ENCODE results near the gene HIVEP3. TPM values are rescaled to one million over a fixed set of nuclear protein-coding genes. Genes with fewer than 3 reads are reported as not detected.

HIVEP3 gene
- total RNA-seq, 1 donor from 2014 or later = 6.5 TPM

- DNase-seq (no peak), ATAC-seq (no peak)
- intact Hi-C loops (cut with micrococcal nuclease) = no loop called here
Measured at GRCh38 chr1:41838266-41838665, 80.5 kb downstream of the HIVEP3 start.

DNA sequence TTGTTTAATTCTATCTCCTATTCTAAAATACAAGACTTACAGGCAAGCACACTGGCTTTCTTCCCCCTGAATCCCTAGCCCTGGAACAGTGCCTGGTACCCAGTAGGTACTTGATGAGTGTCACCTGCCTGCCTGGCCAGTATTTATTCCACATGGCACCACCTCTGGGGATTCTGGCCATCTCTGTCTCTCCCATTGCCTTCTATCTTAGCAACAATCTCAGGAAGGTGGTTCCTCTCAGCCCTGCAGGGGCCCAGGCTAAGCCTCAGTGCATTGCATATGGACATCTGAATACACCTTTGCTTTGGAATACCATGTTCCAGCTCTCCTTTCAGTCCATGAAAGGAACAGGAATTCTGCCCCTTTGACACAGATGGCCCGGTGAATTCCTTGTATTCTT lies 81.0 kb downstream of the HIVEP3 start:
- intact Hi-C loops (cut with micrococcal nuclease) = no loop called here
- no peak for DNase-seq
- no peak for ATAC-seq

DNA sequence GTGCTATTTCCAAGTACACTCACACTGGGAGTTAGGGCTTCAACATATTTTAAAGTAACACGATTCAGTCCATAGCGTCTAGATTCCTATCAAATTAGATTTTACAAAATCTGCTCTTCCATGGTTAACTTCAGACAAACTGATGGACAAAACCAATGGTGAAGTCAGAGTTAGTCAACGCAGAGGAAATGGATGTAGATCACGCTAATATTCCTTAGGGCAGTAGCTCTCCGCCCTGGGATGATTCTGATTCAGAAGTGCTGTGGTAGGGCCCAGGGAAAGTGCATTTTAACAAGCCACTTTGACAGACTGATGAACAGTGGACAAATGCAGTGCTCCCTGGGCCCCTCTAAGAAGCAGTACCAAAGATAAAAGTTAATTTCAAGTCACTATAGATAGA lies 83.2 kb downstream of the HIVEP3 start:
- intact Hi-C loops (cut with micrococcal nuclease) = no loop called here
- no peak for ATAC-seq
- DNase-seq = no peak

GRCh38 chr1:41833519-41834000 lies 85.2 kb downstream of the HIVEP3 start:
- intact Hi-C loops (cut with micrococcal nuclease) = no loop called here
- ATAC-seq (no peak), DNase-seq (no peak)

GRCh38 chr1:41830726-41831125 lies 88.0 kb downstream of the HIVEP3 start:
- ATAC-seq (no peak), DNase-seq (no peak)
- intact Hi-C loops (cut with micrococcal nuclease) = no loop called here

GRCh38 chr1:41827991-41828570 lies 90.6 kb downstream of the HIVEP3 start:
- intact Hi-C loops (cut with micrococcal nuclease) = no loop called here
- peak; percentile 35 for DNase-seq
- ATAC-seq = peak; percentile 58

DNA sequence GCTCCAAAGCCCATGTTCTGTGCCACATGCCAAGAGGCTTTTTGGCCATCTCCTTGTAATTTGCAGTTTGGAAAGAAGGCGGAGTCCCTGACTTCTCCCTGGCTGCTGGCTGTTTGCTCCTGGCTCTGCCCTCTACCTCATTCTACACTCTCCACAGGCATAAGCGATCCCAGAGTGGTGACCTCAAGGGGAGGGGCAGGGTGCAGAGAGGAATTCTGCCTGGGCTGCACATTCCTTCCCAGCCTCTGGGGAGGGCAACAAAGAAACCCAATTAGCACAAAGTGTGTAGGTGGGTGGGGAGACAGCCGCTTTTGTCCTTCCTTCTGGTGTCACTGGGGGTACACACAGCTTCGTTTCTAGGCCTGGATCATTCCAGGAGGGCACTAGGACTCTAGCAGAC lies 95.3 kb downstream of the HIVEP3 start:
- peak; percentile 91 for ATAC-seq
- DNase-seq = peak; percentile 51

GRCh38 chr1:41822866-41823265 lies 95.9 kb downstream of the HIVEP3 start:
- DNase-seq (no peak), ATAC-seq (no peak)
- intact Hi-C loops (cut with micrococcal nuclease) = no loop called here

More for the DNA sequence above, 95.3 kb downstream of the HIVEP3 start:
- intact Hi-C loops (cut with micrococcal nuclease) = no loop called here

- DNase-seq = no peak
- ATAC-seq = no peak
- intact Hi-C loops (cut with micrococcal nuclease) = no loop called here
Measured at GRCh38 chr1:41819843-41820242, 98.9 kb downstream of the HIVEP3 start.

DNA sequence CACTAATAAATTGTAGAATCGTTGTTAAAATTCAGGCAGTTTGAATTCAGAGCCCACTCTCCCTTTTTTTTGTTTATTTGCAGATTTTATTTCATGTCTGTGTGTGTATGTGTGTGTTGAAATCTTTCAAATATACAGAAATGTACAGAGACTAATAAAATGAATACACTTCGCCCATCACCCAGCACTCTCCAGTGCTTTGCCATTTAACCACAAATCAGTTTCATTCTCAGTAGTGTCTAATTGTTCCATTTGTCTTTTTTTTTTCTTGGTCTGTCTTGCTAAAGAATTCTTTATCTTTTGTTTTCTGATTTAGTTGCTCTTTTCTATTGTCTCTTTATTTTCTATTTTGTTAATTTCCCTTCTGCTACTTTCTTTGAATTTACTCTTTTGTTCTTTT lies 99.7 kb downstream of the HIVEP3 start:
- intact Hi-C loops (cut with micrococcal nuclease) = no loop called here
- ATAC-seq = no peak
- DNase-seq = no peak

DNA sequence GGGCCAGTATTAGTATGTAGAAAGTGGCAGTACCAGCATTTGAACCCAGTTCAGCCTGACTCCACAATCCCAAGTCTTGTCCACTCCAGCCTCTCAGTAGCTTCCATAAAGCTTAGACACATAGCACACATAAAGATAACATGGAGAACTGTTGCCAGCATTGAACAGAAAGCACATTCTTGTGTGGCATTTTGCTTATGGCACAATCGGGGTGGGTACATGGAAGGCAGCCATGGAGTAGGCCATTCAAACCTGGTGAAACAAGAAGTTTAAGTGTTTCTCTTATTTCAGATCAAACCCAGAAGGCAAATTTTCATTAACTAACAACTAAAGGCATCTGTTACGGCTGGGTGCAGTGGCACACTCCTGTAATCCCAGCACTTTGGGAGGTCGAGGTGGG lies 102.7 kb downstream of the HIVEP3 start:
- DNase-seq (no peak), ATAC-seq (no peak)
- intact Hi-C loops (cut with micrococcal nuclease) = no loop called here

- DNase-seq = peak; percentile 88
Measured at GRCh38 chr1:41813755-41814745, 104.7 kb downstream of the HIVEP3 start.

GRCh38 chr1:41813226-41813625 lies 105.5 kb downstream of the HIVEP3 start:
- intact Hi-C loops (cut with micrococcal nuclease) = no loop called here
- ATAC-seq (peak; percentile 18), DNase-seq (no peak)

More at GRCh38 chr1:41813755-41814745, 104.7 kb downstream of the HIVEP3 start:
- peak; percentile 92 for ATAC-seq
- intact Hi-C loops (cut with micrococcal nuclease) = no loop called here

DNA sequence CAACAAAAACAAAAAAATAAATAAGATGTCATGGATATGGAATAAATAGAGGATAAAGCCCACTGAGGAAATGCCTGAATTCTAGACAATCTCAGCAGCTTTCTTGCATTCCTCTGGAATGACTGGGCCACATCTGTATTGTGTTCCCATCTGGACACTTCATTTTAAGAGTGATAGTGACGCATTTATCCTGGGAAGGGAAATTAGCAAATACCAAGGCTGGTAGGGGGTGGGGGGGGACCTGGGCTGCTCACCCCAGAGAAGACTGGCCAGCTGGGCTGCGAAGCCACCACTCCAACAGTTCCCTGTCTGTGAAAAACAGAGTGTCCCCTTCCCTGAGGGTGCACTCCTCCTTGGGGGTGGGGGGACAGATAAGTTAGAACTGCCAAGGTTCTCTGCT lies 106.3 kb downstream of the HIVEP3 start:
- ATAC-seq (peak; percentile 44), DNase-seq (peak; percentile 66)
- intact Hi-C loops (cut with micrococcal nuclease) = no loop called here

DNA sequence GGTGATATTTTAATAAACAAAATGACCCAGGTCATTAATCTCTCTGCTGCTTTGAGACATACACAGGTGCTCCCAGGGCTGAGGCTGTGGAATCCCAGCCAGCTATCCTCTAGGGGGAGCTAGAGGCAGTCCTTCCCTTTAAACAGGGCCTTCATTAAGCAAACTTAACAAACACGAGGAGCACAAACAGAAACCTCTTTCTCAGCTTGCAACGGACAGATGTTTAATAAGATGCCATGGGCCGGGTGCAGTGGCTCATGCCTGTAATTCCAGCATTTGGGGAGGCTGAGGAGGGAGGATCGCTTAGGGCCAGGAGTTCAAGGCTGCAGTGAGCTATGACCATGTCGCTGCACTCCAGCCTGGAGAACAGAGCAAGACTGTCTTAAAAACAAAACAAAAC lies 106.7 kb downstream of the HIVEP3 start:
- intact Hi-C loops (cut with micrococcal nuclease) = no loop called here
- ATAC-seq (no peak), DNase-seq (no peak)

DNA sequence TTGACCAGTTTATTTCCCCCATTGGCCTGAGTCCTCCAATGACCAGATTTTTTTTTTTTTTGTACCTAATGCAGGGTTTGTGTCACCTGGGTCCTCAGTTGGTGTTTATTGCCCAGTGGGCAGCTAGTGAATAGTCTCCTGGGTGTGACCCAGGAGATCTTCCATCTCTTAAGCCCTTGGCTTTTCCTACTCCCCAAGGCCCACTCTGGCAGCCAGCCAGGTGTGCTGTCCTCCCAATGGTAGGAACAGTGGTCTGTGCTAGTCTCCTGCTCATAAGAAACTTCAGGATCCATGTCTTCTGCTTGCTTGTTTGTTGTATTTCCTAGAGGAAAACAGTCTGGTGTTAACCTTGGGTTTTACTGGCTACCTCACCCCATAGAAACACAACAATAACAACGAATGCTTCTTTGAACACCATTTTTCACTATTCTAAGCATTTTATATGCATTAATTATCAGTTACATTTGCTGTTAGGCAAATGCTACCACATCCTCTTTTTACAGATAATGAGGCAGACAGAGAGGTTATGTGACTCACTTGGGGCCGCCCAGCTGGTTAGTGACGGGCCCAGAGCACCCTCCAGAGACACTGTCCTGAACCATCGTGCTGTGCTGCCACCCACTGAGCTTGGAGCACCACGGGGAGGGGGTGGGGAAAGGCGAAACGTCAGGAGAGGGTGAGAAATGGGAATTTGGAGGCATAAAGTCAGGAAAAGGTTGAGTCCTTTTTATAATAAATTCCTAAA lies 107.5 kb downstream of the HIVEP3 start:
- ATAC-seq = no peak

GRCh38 chr1:41810446-41810845 lies 108.3 kb downstream of the HIVEP3 start:
- no peak for ATAC-seq
- DNase-seq = no peak
- intact Hi-C loops (cut with micrococcal nuclease) = no loop called here

More for the DNA sequence above, 107.5 kb downstream of the HIVEP3 start:
- intact Hi-C loops (cut with micrococcal nuclease) = no loop called here
- DNase-seq = no peak

DNA sequence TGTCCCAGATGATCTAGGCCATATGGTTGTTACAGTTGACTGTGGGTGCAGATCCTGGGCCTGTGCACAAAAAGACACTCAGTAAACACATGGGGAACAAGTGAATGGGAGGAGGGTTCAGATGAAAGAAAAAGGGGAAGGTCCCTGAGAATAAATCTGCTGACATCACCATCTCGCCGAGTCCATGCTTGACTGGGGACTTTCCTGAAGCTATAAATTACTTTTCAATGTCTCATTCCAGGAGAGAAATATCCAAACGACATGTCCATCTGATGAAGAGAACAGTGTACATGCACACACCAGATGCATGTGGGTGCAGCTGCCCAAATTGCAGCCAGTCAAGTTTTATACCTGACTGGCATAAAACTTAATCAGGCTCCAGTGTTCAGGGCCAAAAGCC lies 109.0 kb downstream of the HIVEP3 start:
- intact Hi-C loops (cut with micrococcal nuclease) = no loop called here
- ATAC-seq (no peak), DNase-seq (no peak)

DNA sequence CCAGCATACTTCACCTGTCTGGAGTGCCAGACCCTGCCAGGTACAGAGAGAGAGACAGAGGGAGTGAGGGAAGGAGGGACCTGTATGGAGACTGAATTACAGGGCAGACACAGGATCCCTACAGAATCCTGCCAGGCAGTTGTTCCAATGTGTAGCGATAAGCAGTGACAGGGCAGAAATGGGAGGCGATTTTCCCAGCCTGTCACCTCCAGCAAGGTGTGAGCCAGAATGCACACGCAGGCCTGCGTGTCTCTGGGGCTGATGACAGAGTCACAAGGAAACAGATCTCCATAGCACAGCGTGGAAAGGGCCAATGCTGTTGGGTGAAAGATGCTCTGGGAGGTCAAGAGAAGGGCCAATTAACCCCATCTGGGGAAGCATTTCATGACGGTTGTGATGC lies 111.3 kb downstream of the HIVEP3 start:
- intact Hi-C loops (cut with micrococcal nuclease) = no loop called here
- DNase-seq = peak; percentile 77
- peak; percentile 88 for ATAC-seq
